GM12878 (cell line): ENCODE results near the gene PDGFC. TPM values are rescaled to one million over a fixed set of nuclear protein-coding genes. Genes with fewer than 3 reads are reported as not detected.

Experiments used
- ATAC-seq: fragments of 200-7000 bp; cut with Tn5 transposase; 3 replicates; pipeline ENCODE4 v1.9.1; 2020; ENCODE audit warnings: mild to moderate bottlenecking, moderate library complexity
- BruUV-seq: library from RNA; stranded (reverse); fragments of 400-500 nt; replicated peaks from 2 replicates; lab custom pipeline; 2021; lab: Mats Ljungman, UMichigan
- CTCF ChIA-PET: fragments of 300-600 bp; sonication (Branson Sonifier 250); formaldehyde crosslinking; extraction: SDS; loops from one replicate; lab custom pipeline; 2021; ENCODE audit warnings: inconsistent platforms; lab: Yijun Ruan, JAX
- POLR2A ChIA-PET: fragments of 350-600 bp; formaldehyde crosslinking; extraction: SDS; loops from one replicate; lab custom pipeline; 2021; ENCODE audit warnings: inconsistent platforms; lab: Charles Lee
- RAD21 ChIA-PET: fragments of 300-600 bp; sonication (Branson Sonifier 250); formaldehyde crosslinking; loops from one replicate; lab custom pipeline; 2023; ENCODE audit warnings: antibody characterized with exemption; ENCODE audit not compliant: unreplicated experiment; lab: Charles Lee
- SMC1A ChIA-PET: fragments of 300-600 bp; sonication (Branson Sonifier 250); formaldehyde crosslinking; loops from one replicate; lab custom pipeline; 2023; ENCODE audit not compliant: unreplicated experiment, uncharacterized antibody; lab: Charles Lee
- DNase-seq: peaks from one replicate; pipeline ENCODE4 v3.0.0-alpha.2; 2011; ENCODE audit warnings: low read depth, low spot score
- FAIRE-seq: peaks from 3 replicates; lab custom pipeline; 2011; peaks lifted over from hg19 to GRCh38; lab: Jason Lieb, UNC
- H2AFZ ChIP-seq: 2 replicates; pipeline ENCODE4 v1.6.0; 2011; ENCODE audit warnings: low read depth, low read length, control low read depth; ENCODE audit not compliant: control insufficient read depth
- H3K27ac ChIP-seq: 2 replicates; pipeline ENCODE4 v1.5.1; 2011; ENCODE audit warnings: control low read depth; ENCODE audit not compliant: control insufficient read depth, insufficient read depth
- H3K27me3 ChIP-seq, 2 experiments: replicated peaks in 1 of 2; 2 replicates each; pipeline versions ENCODE4 v1.6.0 to v1.6.1; 2011; ENCODE audit warnings: low read length in 1 of 2; ENCODE audit not compliant: control insufficient read depth in 2 of 2, insufficient read depth in 2 of 2
- H3K36me3 ChIP-seq, 2 experiments: 2 replicates each; pipeline ENCODE4 v1.5.1; 2011; ENCODE audit warnings: low read length in 1 of 2; ENCODE audit not compliant: control insufficient read depth in 2 of 2, insufficient read depth in 2 of 2
- H3K4me1 ChIP-seq: 2 replicates; pipeline ENCODE4 v1.6.1; 2011; ENCODE audit warnings: mild to moderate bottlenecking, low read length, moderate library complexity, mixed read lengths; ENCODE audit not compliant: control insufficient read depth, insufficient read depth
- H3K4me2 ChIP-seq: 2 replicates; pipeline ENCODE4 v1.6.0; 2011; ENCODE audit warnings: control low read depth; ENCODE audit not compliant: control insufficient read depth, insufficient read depth
- H3K4me3 ChIP-seq: fragments of 200-600 bp; sonication (generic); 2 replicates; pipeline ENCODE4 v1.5.1; 2016
- H3K79me2 ChIP-seq: 2 replicates; pipeline ENCODE4 v1.6.0; 2011; ENCODE audit warnings: low read length; ENCODE audit not compliant: control insufficient read depth, insufficient read depth
- H3K9ac ChIP-seq: 2 replicates; pipeline ENCODE4 v1.8.0; 2011; ENCODE audit warnings: low read length, control low read depth, mixed read lengths; ENCODE audit not compliant: control insufficient read depth, insufficient read depth
- H3K9me3 ChIP-seq: replicated peaks from 3 replicates; pipeline ENCODE4 v1.5.1; 2011; ENCODE audit warnings: mild to moderate bottlenecking, low read length; ENCODE audit not compliant: control insufficient read depth, insufficient read depth
- H4K20me1 ChIP-seq: 2 replicates; pipeline ENCODE4 v1.6.0; 2011; ENCODE audit not compliant: control insufficient read depth, insufficient read depth
- CBX5 ChIP-seq: sonication (generic); IDR thresholded peaks from 2 replicates; pipeline ENCODE4 v1.6.1; 2016; ENCODE audit warnings: low read depth, moderate library complexity, mild to moderate bottlenecking, inconsistent platforms
- GABPA ChIP-seq: IDR thresholded peaks from 2 replicates; pipeline ENCODE4 v1.6.1; 2014; ENCODE audit warnings: antibody characterized with exemption, low read depth, mild to moderate bottlenecking, inconsistent platforms
- IRF4 ChIP-seq: IDR thresholded peaks from 2 replicates; pipeline ENCODE4 v1.6.1; 2011; ENCODE audit warnings: low read depth, low read length
- JUNB ChIP-seq: IDR thresholded peaks from 2 replicates; pipeline ENCODE4 v1.6.1; 2016; ENCODE audit warnings: antibody characterized with exemption, mild to moderate bottlenecking
- KAT2A ChIP-seq: conservative IDR thresholded peaks from 2 replicates; pipeline ENCODE4 v1.6.1; 2011; ENCODE audit warnings: low read depth, low read length; ENCODE audit not compliant: control insufficient read depth
- MYB ChIP-seq: fragments of 150-350 bp; IDR thresholded peaks from 2 replicates; pipeline ENCODE4 v1.6.1; 2014; ENCODE audit warnings: mild to moderate bottlenecking, low read depth, low read length, borderline replicate concordance
- MYC ChIP-seq: IDR thresholded peaks from 2 replicates; pipeline ENCODE4 v1.6.1; 2011; ENCODE audit warnings: mild to moderate bottlenecking, low read length, moderate library complexity, inconsistent platforms; ENCODE audit not compliant: insufficient read depth, insufficient replicate concordance, insufficient read length, severe bottlenecking
- SREBF2 ChIP-seq: IDR thresholded peaks from 2 replicates; pipeline ENCODE4 v1.6.1; 2012; ENCODE audit warnings: mild to moderate bottlenecking, low read length
- ZNF384 ChIP-seq: IDR thresholded peaks from 2 replicates; pipeline ENCODE4 v1.6.1; 2012; ENCODE audit warnings: low read depth, mild to moderate bottlenecking, low read length, improper control_type of control experiment, borderline replicate concordance
- WGBS: methylation state at CpG from one replicate; pipeline ENCODE4 v1.1.6; 2016; ENCODE audit warnings: low lambda C conversion rate; ENCODE audit not compliant: insufficient replicate concordance, insufficient coverage; ENCODE audit errors: missing lambda C conversion rate; 5-methylcytosine and 5-hydroxymethylcytosine counted together
- in situ Hi-C: fragments of 300-500 bp; cut with MboI; formaldehyde crosslinking; loops from 9 replicates; pipeline ENCODE4 v1.14.3; 2018; ENCODE audit warnings: mixed read lengths
- intact Hi-C: fragments of 100-400 bp; cut with micrococcal nuclease; formaldehyde crosslinking; loops from one replicate; pipeline ENCODE4 v1.14.2; 2022; ENCODE audit not compliant: unreplicated experiment
- polyA plus RNA-seq, 11 experiments: library from polyadenylated mRNA; depleted of rRNA in 4 of 11; unstranded in 6 of 11; stranded (reverse) in 5 of 11; fragments of >200 nt; fragmentation: Nextera tagmentation in 4 of 11; fragmentation: Illumina TruSeq in 1 of 11; extraction: Ambion mirVana in 4 of 11; extraction: Trizol in 1 of 11; gene quantifications; 1 replicate in 1 of 11; 2 replicates in 10 of 11; pipeline versions ENCODE4 v1.2.1 to v1.2.3, GENCODE V29; 2011 to 2016; ENCODE audit warnings: inconsistent platforms in 2 of 11, missing spikeins in 2 of 11, low read depth in 1 of 11
- total RNA-seq, 4 experiments: library from RNA; depleted of rRNA in 3 of 4; stranded (reverse); fragments of >200 nt in 3 of 4; fragmentation: Illumina TruSeq in 1 of 4; extraction: Trizol in 1 of 4; gene quantifications; 2 replicates each; pipeline versions ENCODE4 v1.2.1 to v1.2.3, GENCODE V29; 2013 to 2021
- TF ChIP-seq, protein P1 (sequence below): fragments of 450-650 bp; formaldehyde crosslinking; IDR thresholded peaks from 2 replicates; pipeline ENCODE4 v1.5.0; 2022; ENCODE audit warnings: mild to moderate bottlenecking, missing genetic modification characterization
- TF ChIP-seq, protein P2 (sequence below): IDR thresholded peaks from 2 replicates; pipeline ENCODE4 v1.6.1; 2011; ENCODE audit warnings: borderline replicate concordance, low read depth, mild to moderate bottlenecking, moderate library complexity, low read length; ENCODE audit not compliant: insufficient read depth, poor library complexity, severe bottlenecking
- TF ChIP-seq, protein P3 (sequence below): fragments of 450-650 bp; IDR thresholded peaks from 2 replicates; pipeline ENCODE4 v1.6.1; 2017; ENCODE audit warnings: mild to moderate bottlenecking

The PDGFC gene
- total and polyA plus RNA-seq, 10 of the 15 experiments (the other 5 are each of a cell fraction or from before 2014, with no cell fraction given): 0.02 to 0.18 TPM; not detected in 8

DNA sequence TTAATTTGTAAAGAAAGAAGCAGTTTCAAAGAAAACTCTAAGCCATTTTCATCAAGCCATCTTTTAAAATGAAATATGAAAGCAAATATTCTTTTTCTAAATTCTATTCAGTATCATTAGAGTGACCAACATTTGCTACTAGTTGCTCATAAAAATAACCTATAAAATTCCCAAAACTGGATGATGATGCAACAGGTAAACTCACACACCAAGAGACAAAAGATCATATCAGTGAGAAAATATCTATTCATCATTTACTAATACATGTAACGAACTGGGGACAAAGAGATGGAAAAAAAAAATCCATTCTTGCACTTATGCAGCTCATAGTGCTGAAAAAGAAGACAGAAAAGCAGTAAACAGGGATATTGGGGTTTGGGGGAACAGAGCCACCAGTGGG, 48.1 kb downstream of the PDGFC start:
- Histone ChIP-seq H3K9ac (no peak overlapping the region), H3K79me2 (no peaks in the 10 kb centered on the region), H3K4me1 (no peaks in the 10 kb centered on the region), H3K9me3 (no peaks in the 10 kb centered on the region), H3K27ac (no peak overlapping the region), H3K27me3 (no peaks in the 10 kb centered on the region), H3K36me3 (no peaks in the 10 kb centered on the region), H4K20me1 (no peaks in the 10 kb centered on the region), H2AFZ (no peak overlapping the region), H3K4me3 (no peak overlapping the region), H3K4me2 (no peak overlapping the region)
- RAD21 ChIA-PET: no interaction called here
- POLR2A ChIA-PET: no interaction called here
- intact Hi-C loops (no loop called here), in situ Hi-C loops (no loop called here)
- no TSS peak for BruUV-seq
- CTCF ChIA-PET: no interaction called here
- no peak for DNase-seq
- no peak for ATAC-seq
- WGBS: 0% methylated on average over 1 of the region's 1 CpG
- no peak for FAIRE-seq
- SMC1A ChIA-PET: no interaction called here
- TF ChIP-seq MYC (no peak), CBX5 (no peak), GABPA (no peak), IRF4 (no peak), MYB (no peak), SREBF2 (no peak), KAT2A (no peak), ZNF384 (no peak), JUNB (no peak)
- TF ChIP-seq, protein P1, sequence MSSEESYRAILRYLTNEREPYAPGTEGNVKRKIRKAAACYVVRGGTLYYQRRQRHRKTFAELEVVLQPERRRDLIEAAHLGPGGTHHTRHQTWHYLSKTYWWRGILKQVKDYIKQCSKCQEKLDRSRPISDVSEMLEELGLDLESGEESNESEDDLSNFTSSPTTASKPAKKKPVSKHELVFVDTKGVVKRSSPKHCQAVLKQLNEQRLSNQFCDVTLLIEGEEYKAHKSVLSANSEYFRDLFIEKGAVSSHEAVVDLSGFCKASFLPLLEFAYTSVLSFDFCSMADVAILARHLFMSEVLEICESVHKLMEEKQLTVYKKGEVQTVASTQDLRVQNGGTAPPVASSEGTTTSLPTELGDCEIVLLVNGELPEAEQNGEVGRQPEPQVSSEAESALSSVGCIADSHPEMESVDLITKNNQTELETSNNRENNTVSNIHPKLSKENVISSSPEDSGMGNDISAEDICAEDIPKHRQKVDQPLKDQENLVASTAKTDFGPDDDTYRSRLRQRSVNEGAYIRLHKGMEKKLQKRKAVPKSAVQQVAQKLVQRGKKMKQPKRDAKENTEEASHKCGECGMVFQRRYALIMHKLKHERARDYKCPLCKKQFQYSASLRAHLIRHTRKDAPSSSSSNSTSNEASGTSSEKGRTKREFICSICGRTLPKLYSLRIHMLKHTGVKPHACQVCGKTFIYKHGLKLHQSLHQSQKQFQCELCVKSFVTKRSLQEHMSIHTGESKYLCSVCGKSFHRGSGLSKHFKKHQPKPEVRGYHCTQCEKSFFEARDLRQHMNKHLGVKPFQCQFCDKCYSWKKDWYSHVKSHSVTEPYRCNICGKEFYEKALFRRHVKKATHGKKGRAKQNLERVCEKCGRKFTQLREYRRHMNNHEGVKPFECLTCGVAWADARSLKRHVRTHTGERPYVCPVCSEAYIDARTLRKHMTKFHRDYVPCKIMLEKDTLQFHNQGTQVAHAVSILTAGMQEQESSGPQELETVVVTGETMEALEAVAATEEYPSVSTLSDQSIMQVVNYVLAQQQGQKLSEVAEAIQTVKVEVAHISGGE (CRISPR knock-in tag): no peak
- TF ChIP-seq, protein P2, sequence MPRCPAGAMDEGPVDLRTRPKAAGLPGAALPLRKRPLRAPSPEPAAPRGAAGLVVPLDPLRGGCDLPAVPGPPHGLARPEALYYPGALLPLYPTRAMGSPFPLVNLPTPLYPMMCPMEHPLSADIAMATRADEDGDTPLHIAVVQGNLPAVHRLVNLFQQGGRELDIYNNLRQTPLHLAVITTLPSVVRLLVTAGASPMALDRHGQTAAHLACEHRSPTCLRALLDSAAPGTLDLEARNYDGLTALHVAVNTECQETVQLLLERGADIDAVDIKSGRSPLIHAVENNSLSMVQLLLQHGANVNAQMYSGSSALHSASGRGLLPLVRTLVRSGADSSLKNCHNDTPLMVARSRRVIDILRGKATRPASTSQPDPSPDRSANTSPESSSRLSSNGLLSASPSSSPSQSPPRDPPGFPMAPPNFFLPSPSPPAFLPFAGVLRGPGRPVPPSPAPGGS: no peak
- TF ChIP-seq, protein P3, sequence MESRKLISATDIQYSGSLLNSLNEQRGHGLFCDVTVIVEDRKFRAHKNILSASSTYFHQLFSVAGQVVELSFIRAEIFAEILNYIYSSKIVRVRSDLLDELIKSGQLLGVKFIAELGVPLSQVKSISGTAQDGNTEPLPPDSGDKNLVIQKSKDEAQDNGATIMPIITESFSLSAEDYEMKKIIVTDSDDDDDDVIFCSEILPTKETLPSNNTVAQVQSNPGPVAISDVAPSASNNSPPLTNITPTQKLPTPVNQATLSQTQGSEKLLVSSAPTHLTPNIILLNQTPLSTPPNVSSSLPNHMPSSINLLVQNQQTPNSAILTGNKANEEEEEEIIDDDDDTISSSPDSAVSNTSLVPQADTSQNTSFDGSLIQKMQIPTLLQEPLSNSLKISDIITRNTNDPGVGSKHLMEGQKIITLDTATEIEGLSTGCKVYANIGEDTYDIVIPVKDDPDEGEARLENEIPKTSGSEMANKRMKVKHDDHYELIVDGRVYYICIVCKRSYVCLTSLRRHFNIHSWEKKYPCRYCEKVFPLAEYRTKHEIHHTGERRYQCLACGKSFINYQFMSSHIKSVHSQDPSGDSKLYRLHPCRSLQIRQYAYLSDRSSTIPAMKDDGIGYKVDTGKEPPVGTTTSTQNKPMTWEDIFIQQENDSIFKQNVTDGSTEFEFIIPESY: no peak
